Measurements from ENCODE around the gene ADIPOR1.

DNA sequence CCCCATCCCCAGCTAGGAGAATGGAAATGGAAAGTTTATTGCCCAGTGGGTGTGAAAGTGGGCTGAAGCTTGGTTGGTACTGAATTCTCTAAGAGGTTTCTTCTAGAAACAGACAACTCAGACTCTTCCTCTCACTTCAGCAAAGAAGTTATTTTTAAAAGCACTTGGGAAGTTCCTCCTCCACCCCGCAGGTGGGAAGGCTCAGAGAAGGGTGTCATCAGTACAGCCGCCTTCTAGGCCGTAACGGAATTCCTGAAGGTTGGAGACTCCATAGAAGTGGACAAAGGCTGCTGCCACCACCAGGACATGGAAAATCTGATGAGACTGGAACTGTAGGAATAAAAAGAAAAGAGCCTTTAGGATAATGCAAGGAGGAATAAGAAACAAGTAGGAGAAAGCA, 16.7 kb downstream of the ADIPOR1 start:
- TF ChIP-seq, protein P1, sequence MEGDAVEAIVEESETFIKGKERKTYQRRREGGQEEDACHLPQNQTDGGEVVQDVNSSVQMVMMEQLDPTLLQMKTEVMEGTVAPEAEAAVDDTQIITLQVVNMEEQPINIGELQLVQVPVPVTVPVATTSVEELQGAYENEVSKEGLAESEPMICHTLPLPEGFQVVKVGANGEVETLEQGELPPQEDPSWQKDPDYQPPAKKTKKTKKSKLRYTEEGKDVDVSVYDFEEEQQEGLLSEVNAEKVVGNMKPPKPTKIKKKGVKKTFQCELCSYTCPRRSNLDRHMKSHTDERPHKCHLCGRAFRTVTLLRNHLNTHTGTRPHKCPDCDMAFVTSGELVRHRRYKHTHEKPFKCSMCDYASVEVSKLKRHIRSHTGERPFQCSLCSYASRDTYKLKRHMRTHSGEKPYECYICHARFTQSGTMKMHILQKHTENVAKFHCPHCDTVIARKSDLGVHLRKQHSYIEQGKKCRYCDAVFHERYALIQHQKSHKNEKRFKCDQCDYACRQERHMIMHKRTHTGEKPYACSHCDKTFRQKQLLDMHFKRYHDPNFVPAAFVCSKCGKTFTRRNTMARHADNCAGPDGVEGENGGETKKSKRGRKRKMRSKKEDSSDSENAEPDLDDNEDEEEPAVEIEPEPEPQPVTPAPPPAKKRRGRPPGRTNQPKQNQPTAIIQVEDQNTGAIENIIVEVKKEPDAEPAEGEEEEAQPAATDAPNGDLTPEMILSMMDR (IDR thresholded peaks at IDR 0.05), result no peak
- TF ChIP-seq ZFX (IDR thresholded peaks at IDR 0.05; ENCODE audit: borderline replicate concordance), result no peak
